Heart left ventricle (tissue), 13 donors: Measurements from ENCODE around the gene TPST2.

Source experiments
- CTCF ChIP-seq, 12 donors: fragments of 200-600 bp; sonication (generic) in 4 of 12; IDR thresholded peaks; one replicate each; pipeline versions ENCODE4 v1.5.0 to v1.8.0; 2018 to 2022; ENCODE audit warnings: antibody characterized with exemption in 12 of 12, mild to moderate bottlenecking in 5 of 12
- POLR2A ChIP-seq, 2 donors: fragments of 450-650 bp; IDR thresholded peaks; one replicate each; pipeline ENCODE4 v1.6.1; 2017; ENCODE audit warnings: antibody characterized with exemption in 2 of 2, mild to moderate bottlenecking in 2 of 2, moderate library complexity in 2 of 2
- donor health status: ischemic (EF 13 %, LVEDD 7.1; RV severe dilation, severe dysfunction).
- donor health status: DM: no; HTN: yes; CAD: no.
- donor health status: DM: no; HTN: no; CAD: no.
- donor health status: ischemic (EF 25% LVEDD 6.9; RV normal size, moderate dysfunction).
- donor health status: ischemic (EF 25% LVEDD 5.7; RV mildly dilated, moderate dysfunction).
- donor health status: ischemic (EF 35%, LVEDD 5.7; RV mildly dilated, moderate dysfunction).
- donor health status: nonischemic (EF 11% LVEDD 7.7; RV severe dilation, severe dysfunction).
- donor health status: DM: yes; HTN: yes; CAD: no.
- donor health status: PGD.
- donor health status: ischemic (EF 29% LVEDD 5.4; RV normal size, mild dysfunction).
- donor health status: nonischemic (EF 23%, LVEDD 6.1; RV moderate dilation, normal function).

GRCh38 chr22:26536762-26537134, 53.2 kb downstream of the TPST2 start:
- TF ChIP-seq CTCF (IDR thresholded peaks at IDR 0.05) (no peak), POLR2A (IDR thresholded peaks at IDR 0.05) (no peak)
